Measurements from ENCODE around the gene FAM111A.
"Not testable (repeated sequence)": the region's sequence is repeated elsewhere in the genome, so short reads cannot be mapped to it uniquely, and the experiment has no call there.

The FAM111A gene

DNA sequence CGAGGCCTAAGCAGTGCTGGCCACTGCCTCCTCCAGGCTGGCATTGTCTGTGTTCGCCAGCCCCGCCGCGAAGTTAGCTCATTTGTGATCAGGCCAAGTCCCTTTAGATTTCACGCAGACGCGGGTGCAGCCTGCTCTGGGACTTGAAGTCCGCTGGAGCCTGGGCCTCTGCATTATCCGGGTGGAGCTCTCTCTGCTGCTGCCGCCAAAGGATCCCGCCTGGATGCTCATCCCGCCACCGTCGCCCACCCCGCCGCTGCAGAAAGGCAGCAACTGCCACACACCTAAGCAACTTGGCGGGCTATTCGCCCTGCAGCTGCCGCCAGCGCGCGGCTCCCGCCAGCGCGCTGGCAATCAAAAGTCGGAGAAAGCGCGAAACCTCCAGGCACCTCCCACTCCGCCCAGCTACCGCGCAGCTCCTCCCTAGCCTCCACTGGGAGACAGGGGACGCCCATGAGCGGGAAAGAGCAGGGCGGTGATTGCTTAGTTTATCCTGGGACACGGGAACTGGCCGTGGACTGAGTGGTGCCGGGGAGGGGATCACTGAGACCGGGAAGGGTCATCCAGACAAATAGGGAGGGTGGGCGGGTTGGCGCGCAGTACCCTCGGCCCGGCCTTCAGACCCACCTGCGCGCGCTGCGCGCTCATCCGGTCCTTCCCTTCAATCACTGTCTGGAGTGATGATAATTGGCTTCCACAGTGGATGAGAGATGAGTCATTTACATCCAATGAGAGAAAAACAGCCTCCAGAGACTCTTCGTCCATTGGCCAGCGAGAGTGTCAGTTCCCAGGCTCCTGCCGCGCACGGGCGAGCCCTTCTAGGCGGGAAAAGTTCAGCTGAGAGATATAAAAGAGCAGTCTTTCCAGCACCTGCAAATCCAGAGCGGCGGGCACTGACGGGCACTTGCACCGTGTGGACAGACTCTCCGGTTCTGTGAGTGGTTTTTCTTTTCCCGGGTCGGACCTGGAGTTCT, 36.0 kb upstream of the FAM111A start, which contains the start of gene FAM111B:
Gene FAM111B (plus strand): TSS at position 875 of the 974 bp plus-strand sequence. CDS start 2,389 bp downstream, outside the sequence.
- TF ChIP-seq, protein P1, sequence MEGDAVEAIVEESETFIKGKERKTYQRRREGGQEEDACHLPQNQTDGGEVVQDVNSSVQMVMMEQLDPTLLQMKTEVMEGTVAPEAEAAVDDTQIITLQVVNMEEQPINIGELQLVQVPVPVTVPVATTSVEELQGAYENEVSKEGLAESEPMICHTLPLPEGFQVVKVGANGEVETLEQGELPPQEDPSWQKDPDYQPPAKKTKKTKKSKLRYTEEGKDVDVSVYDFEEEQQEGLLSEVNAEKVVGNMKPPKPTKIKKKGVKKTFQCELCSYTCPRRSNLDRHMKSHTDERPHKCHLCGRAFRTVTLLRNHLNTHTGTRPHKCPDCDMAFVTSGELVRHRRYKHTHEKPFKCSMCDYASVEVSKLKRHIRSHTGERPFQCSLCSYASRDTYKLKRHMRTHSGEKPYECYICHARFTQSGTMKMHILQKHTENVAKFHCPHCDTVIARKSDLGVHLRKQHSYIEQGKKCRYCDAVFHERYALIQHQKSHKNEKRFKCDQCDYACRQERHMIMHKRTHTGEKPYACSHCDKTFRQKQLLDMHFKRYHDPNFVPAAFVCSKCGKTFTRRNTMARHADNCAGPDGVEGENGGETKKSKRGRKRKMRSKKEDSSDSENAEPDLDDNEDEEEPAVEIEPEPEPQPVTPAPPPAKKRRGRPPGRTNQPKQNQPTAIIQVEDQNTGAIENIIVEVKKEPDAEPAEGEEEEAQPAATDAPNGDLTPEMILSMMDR (IDR thresholded peaks at IDR 0.05; ENCODE audit: low read depth, low read length) = peak; percentile 14
- in situ Hi-C loops (cut with HindIII; ENCODE audit: low sequenced_read_pairs) = no loop called here
- H3K4me3 ChIP-seq (ENCODE audit: low read depth, low read length) = peak within 1 kb of the TSS; percentile 56
- peak; percentile 90 for DNase-seq (ENCODE audit: low read depth, low spot score)

DNA sequence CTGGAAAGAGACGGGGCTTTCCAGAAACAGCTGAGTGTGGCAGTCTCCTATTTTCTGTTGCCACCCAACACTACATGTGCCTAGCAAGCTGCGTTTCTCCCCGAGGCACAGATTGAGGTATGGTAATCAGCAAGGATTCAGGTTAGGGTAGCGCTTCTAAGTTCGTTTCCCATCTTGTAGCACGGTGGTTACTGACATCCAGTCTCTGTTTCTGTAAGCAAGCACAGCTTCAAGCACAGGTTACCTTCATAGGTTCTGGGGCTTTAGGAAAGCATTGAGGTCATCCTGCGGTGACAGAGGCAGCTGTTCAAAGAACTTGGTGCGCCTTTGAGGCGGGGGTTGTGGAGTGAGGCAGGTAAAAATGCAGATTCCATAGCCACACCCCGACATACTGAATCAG, 34.9 kb upstream of the FAM111A start:
- DNase-seq (ENCODE audit: low read depth, low spot score) = not testable (repeated sequence)

DNA sequence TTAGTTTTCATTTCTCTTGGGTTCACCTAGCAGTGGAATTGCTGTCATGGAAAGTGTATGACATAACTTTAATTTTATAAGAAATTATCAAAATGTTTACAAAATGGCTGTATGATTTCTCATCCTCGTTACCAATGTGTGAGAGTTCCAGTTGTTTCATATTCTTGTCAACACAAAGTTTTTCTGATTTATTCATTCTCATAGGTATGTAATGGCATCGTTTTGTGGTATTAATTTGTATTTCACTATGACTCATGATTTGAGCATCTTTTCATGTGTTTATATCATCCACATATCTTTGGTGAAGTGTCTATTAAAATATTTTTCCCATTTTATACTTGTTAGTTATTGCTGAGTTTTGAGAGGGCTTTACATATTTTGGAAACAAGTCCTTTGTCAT, 30.2 kb upstream of the FAM111A start:
- in situ Hi-C loops (cut with HindIII; ENCODE audit: low sequenced_read_pairs) = no loop called here
- H3K4me3 ChIP-seq (ENCODE audit: low read depth, low read length) = no peak overlapping the region
- TF ChIP-seq, protein P1 (IDR thresholded peaks at IDR 0.05; ENCODE audit: low read depth, low read length) = no peak
- no peak for DNase-seq (ENCODE audit: low read depth, low spot score)

More for the DNA sequence above, 34.9 kb upstream of the FAM111A start:
- H3K4me3 ChIP-seq (ENCODE audit: low read depth, low read length) = peak overlapping the region; percentile 56
- in situ Hi-C loops (cut with HindIII; ENCODE audit: low sequenced_read_pairs) = not testable (repeated sequence)

DNA sequence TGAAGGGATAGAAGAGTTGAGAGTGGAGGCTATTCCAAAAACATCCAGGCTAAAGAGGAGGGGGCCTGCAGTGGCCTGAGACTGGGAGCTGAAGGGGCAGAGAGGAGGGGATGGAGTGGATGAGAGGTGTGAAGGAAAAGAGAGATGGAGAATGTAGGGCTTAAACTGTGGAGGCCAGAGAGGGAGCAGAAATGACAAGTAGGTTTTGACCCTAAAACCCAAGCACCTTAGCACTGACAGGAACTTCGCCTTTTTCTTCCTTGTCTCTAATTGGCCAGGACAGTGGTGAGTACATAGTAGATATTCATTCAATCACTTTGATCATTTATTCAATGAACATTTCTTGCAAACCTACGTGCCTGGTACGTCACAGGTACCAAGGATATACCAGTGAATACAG, 28.3 kb upstream of the FAM111A start:
- TF ChIP-seq, protein P1 (IDR thresholded peaks at IDR 0.05; ENCODE audit: low read depth, low read length) = no peak
- no peak for DNase-seq (ENCODE audit: low read depth, low spot score)
- in situ Hi-C loops (cut with HindIII; ENCODE audit: low sequenced_read_pairs) = no loop called here
- no peak overlapping the region for H3K4me3 ChIP-seq (ENCODE audit: low read depth, low read length)

DNA sequence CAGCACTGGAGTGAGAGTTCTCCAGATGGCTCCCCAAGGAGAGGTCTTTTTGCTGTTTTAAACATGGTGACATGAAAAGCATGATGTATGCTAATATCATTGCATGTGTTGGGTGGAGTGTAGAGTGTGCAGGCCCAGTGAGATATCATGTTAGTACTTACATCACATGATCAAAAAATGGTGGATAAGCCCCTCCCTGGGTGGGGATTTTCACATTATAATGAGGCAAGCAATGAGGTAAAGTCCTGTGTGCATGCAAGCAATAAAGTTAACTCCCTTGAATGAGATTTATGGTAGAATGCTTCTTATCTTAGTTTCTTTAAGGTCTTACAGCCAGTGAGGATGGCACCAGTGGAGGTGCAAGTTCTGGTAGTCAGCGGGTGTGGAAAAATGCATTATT, 27.1 kb upstream of the FAM111A start:
- in situ Hi-C loops (cut with HindIII; ENCODE audit: low sequenced_read_pairs) = no loop called here
- no peak for DNase-seq (ENCODE audit: low read depth, low spot score)
- TF ChIP-seq, protein P1 (IDR thresholded peaks at IDR 0.05; ENCODE audit: low read depth, low read length) = no peak
- H3K4me3 ChIP-seq (ENCODE audit: low read depth, low read length) = no peak overlapping the region

DNA sequence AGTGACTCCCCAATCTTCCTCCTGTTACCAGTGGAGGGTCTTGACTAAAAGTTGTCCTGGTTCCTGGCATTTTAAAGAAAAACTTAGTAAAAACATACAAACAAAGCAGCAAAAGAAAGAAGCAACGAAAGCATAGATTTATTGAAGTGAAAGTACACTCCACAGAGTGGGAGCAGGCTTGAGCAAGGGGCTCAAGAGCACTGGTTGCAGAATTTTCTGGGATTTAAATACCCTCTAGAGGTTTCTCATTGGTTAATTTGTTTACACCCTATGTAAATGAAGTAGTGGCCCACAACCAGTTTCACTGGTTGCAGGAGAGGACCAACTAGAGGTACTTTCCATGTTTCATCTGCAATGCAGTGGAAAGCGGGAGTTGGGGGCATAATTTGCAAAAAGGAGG, 24.9 kb upstream of the FAM111A start:
- TF ChIP-seq, protein P1 (IDR thresholded peaks at IDR 0.05; ENCODE audit: low read depth, low read length) = no peak
- no peak for DNase-seq (ENCODE audit: low read depth, low spot score)
- in situ Hi-C loops (cut with HindIII; ENCODE audit: low sequenced_read_pairs) = no loop called here
- H3K4me3 ChIP-seq (ENCODE audit: low read depth, low read length) = no peak overlapping the region

DNA sequence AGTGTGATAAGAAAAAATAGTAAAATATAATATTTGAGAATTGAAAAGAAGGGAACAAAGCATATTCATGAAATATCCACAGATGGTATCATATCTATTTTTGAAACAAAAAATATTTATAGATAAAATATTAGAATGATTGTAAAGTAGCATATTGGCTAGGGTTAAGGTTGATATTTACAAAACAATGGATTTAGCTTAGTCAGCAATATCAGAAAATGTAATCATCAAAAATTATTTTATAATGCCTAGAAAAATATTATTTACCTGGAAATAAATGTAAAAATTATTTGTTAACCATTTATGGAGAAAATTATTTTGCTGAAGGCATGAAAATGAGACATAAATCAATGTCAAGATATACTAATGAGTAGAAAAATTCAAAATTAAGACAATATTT, 22.8 kb upstream of the FAM111A start:
- no peak overlapping the region for H3K4me3 ChIP-seq (ENCODE audit: low read depth, low read length)
- in situ Hi-C loops (cut with HindIII; ENCODE audit: low sequenced_read_pairs) = no loop called here
- TF ChIP-seq, protein P1 (IDR thresholded peaks at IDR 0.05; ENCODE audit: low read depth, low read length) = no peak
- no peak for DNase-seq (ENCODE audit: low read depth, low spot score)

Data from astrocyte of the spinal cord (primary cell).